HG02884 (cell line): Measurements from ENCODE around the gene MSL1.

ENCODE experiments used
- ATAC-seq: cut with Tn5 transposase; IDR thresholded peaks from one replicate; pipeline ENCODE4 v1.9.1; 2021; ENCODE audit warnings: mild to moderate bottlenecking, moderate library complexity; ENCODE audit not compliant: unreplicated experiment

Gene MSL1

GRCh38 chr17:40090237-40091119, 31.3 kb upstream of the MSL1 start:
- no peak for ATAC-seq

GRCh38 chr17:40091691-40092397, 29.9 kb upstream of the MSL1 start:
- ATAC-seq, result no peak

DNA sequence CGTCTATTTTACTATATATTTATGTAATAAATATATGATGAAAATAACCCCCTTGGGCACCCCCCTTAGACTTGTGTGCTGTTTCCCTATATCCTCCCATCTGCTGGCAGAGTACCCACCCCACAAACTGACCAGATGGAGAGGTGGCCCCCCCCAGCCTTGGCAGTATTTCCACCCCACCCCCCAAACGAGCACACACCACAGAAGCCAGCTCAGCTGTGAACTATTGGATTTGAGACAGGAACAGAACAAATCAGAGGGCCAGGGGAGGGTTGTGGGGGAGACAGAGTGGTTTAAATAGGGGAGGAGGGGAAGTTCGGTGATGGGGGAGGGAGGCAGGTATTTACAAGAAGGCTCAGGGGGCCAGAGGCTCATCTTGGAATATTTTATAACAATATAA, 29.2 kb upstream of the MSL1 start:
- ATAC-seq, result no peak

GRCh38 chr17:40093005-40093579, 28.7 kb upstream of the MSL1 start:
- ATAC-seq, result no peak

- no peak for ATAC-seq
These were observed 28.1 kb upstream of the MSL1 start for GRCh38 chr17:40093580-40094201.

DNA sequence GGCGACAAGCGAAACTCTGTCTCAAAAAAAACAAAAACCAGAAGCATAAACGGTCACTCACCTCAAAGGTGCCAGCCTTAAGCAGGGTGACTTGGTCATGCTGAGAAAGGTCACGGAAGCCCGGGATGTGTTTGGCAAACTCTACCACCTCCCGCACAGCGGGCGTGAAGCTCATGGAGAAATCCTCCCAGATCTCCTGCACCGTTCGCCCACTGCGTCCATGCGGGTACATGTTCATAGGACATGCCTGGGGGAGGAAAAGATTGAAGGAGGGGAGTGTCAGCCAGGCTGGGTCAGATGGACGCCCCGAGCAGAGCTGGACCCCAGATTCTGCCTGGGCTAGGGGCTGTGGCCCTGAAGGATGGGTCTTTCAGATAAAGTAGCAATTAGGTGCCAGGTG, 26.9 kb upstream of the MSL1 start:
- no peak for ATAC-seq

GRCh38 chr17:40095351-40095943, 26.3 kb upstream of the MSL1 start:
- ATAC-seq, result no peak

GRCh38 chr17:40095944-40096791, 25.6 kb upstream of the MSL1 start:
- ATAC-seq, result peak; percentile 52

DNA sequence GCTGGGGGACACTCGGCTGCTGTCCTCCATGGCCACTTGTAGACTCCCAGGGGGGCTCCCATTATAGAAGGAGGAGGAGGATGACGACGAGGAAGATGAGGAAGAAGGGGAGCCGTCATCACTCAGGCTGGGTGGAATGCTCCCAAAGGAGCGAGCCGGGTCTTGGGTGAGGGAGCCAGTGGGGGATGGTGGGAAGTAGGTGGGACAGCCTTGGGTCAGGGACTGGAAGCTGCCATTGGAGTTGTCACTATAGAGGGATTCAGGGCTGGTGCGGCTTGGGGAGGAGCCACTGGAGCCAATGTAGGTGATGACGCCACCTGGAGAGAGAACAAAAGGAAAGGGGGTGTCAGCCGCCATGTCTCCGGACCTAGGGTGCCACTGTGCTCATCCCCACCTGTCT, 24.7 kb upstream of the MSL1 start:
- no peak for ATAC-seq

DNA sequence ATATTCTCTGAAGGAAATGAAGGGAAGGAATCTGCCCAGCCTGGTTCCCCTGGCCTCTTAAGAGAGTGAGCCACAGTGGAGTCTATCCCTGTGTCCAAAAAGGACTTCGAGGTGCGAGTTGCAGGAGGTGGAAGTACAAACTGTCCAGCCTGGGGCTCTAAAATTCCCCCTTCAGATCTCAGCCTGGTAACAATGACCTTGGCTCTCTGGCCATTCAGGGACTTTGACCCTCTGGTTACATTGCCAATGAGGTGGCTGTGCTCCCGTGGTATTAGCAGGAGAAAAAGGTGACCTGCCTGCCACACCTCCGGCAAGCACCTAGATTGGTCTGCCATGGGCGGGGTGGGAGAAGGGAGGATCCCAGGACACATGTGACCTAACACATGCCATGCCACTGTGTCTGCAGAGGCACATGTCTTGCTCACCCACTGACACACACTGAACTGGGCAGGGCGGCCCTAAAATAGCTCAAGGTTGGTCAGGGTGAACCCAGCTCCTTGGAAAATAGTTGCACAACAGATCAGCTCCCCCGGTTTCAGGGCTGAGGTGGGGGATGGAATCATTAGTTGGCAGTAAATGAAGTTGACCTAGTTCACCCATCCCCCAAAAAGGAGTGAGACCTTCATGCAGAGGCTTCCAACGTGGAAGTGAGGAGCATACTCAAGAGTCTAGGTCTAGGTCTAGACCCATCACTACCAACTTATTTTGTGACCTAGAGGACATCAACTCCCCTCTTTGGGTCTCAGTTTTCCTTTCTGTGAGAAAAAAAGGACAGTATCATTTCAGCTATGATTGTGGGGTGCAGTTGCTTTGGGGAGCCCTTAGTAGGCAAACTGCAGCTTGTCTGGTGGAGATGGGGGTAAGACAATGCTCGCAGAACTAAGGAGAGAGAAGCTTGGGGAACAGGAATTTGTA, 23.6 kb upstream of the MSL1 start:
- ATAC-seq, result no peak

DNA sequence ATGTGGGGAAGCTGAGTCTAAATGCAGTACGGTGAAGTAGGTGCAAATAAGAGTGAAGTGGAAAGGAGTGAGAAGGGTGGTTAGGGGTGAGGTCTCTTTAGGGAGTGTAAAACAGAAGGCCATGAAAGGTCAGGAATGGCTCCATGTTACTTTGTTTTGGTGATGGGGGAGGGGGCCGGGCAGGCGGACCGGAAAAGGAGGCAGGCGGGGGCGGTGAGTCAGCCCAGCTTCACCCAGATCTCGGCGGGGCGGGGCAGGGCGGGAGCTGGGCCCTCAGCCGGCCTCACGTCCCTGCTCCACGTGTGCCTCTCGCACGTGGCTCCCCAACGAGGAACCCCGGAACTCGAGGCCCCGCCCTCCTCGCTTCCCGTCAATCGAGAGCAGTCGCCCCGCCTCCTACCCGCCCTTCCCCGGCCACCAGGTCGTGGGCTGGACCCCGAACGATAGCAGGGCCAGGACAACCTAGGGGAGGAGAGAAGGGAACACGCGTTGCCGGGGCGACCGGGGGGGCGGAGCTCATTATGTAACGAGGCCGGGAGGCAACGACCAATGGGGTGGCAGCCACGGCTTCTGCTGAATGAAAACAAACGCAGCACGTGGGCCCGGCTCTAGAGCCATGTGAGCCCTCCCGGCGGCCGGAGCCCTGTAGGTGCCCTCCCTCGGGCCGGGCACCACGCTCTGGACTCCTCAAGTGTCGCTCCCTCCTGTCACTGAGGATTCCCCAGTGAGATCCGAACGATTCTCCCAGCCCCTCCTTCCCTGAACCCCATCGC, 22.7 kb upstream of the MSL1 start:
- peak; percentile 45 for ATAC-seq

DNA sequence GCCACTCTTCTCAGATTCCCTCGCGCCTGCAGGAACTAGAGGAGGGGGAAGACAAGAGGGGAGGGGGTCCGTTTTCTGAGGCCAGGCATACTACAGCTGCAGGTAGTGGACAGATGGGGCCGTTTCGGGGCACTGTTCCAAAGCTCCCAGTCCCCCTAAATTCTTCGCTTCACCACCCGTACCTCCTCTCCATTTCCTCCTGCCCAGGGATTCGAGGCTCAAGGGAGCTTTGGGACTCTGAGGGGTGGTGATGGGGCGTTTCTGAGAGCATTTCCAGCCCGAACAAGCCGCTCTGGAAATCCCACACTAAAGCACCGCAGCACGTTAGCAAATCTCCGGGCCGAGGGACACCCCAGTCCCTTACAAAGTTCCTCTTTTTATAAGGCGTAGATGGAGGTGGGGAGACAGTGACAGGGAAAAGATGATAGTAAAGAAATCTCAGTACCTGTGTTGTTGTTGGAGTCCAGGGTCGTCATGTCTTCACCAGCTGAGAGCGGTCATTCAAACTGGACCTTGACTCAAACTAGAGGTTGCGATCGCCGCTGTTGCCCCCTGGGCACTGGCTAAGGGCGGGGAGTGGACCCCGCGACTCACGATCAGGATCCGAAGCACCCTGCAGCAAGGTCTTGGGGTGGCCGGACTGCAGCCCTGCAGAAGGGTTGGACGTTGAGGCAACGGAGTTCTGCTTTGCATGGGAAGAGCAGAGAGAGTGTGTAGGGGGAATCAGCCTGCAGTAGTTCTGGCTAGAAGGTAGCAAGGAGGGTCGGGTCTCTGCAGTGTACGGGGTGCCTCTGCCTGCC, 22.0 kb upstream of the MSL1 start:
- ATAC-seq, result no peak

DNA sequence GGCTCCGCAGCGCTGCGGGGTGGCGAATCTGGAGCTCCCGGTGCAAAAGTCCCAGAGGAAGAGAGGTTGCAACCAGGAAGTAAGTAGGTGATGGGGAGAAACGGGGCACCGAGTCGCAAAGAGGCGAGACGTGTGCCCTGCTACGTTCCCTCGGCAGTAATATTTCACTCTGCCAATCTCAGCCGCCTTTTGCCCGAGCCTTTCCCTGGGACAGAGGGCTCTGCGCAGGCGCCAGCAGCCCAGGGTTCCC, 21.4 kb upstream of the MSL1 start, which contains the start of gene NR1D1:
TSS of gene NR1D1 (minus strand) at position 171 of the 250 bp plus-strand sequence. CDS start 495 bp downstream, outside the sequence.
- no peak for ATAC-seq

GRCh38 chr17:40100669-40101366, 21.0 kb upstream of the MSL1 start:
- no peak for ATAC-seq

DNA sequence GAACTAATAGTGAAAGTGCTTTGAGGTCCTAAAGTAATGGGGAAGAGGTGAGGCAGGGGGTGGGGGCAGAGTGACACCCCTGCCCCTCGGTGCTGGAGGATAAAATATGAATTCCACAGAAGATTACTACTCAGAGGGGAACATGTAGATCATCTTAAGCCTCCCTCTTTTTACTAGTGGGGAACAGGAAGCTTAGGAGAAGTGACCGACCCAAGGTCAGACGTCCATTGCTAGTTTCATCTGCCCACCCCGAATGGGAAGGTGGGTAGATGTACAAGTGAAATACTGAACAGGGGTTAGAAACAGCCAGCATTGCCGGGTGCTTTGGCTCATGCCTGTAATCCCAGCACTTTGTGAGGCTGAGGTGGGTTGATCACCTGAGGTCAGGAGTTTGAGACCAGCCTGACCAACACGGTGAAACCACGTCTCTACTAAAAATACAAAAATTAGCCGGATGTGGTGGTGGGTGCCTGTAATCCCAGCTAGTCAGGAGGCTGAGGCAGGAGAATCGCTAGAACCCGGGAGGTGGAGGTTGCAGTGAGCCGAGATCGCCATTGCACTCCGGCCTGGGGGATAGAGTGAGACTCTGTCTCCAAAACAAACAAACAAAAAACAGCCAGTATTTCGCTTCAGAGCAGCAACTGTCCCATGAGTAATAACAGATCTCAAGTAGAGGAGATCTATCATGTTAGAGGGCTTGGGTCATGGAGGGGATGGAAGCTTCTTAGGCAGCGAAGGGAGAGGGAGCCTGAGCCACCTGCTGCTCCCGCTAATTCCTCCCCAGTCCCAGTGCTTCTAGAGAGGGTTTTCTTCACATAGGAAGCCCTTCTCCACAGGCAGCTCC, 20.2 kb upstream of the MSL1 start:
- ATAC-seq, result no peak

GRCh38 chr17:40103071-40103661, 18.6 kb upstream of the MSL1 start:
- ATAC-seq, result no peak
